Erythroblast (primary cell): ENCODE data around the gene WDR90.

Source experiments
- GATA1 ChIP-seq: IDR thresholded peaks from 2 replicates; pipeline ENCODE4 v1.6.1; 2011; ENCODE audit warnings: low read depth, mild to moderate bottlenecking, control low read depth, low read length, moderate library complexity
- POLR2A ChIP-seq: IDR thresholded peaks from 2 replicates; pipeline ENCODE4 v1.6.1; 2011; ENCODE audit warnings: mild to moderate bottlenecking, low read length

DNA sequence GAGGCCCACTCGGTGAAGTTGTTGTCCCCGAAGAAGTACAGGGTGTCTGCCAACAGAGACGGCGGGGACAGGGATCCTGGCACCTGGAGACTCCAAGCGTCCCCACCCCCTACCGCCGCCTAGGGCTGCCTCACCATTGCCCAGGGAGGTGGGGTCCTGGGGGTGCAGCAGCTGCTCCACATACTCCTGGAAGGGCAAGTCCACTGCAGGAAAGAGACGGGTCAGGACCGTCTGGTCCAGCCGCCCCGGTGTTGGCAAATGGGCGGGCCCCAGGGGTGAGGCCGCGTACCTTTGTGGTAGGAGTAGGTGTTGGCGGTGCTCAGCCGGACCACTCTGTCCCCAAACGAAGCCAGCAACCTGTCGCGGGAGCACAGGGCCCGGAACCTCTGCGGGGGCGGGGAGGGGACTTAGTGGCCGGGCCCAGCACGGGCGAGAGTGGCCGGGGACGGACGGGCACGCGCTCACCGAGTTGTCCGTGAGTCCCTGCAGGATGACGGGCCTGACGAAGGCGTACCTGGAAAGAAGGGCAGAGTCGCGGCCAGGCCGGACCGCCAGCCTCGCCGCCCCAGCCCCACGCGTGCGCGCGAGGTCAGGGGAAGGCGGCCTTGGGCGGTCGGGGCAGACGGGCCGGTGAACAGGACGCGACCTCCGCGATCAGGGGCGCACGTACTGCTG lies 34.4 kb downstream of the WDR90 start:
- TF ChIP-seq POLR2A (no peak), GATA1 (no peak)
